Inflammatory macrophage (primary cell): ENCODE results near the gene ACSS3.
"Not testable (repeated sequence)": the region's sequence is repeated elsewhere in the genome, so short reads cannot be mapped to it uniquely, and the experiment has no call there.

ENCODE experiments used
- DNase-seq, 2 donors: peaks; one replicate each; pipeline ENCODE4 v3.0.0-alpha.2; 2020 to 2022

The ACSS3 gene

DNA sequence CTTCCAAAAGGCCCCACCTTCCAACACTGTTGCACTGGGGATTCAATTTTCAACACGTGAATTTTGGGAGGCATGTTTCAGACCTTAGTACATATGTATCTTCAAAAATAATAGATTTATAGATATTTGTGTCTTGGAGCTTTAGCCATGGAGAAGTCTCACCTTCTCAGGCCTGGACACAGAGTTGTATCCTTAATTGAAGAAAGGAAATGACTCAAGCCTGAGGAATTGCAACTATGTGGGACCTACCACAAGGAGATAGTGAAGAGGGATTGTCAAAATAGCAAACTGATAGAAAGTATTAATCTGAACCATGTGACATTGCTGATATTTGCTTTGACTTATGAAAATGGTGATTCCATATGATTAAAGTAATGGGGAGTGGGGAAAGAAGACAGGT lies 89.8 kb downstream of the ACSS3 start:
- no peak for DNase-seq

DNA sequence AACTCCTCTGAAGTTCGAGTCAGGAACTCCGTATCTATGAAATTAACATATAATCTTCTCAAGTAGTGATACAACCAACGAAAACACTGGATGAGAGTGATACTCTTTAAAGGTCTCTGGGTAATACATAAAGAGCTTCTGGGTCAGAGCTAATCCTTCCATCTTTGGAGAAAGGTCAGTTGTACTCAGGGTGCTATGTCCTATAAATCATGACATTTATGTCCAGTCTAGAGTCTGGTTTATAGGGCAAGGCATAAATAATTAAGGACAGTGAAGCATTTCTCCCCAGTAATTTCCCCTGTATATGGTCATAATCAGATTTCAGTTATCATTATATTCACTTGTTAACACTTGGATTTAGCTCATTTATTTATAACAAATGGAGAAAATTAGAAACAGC lies 90.6 kb downstream of the ACSS3 start:
- DNase-seq = no peak

DNA sequence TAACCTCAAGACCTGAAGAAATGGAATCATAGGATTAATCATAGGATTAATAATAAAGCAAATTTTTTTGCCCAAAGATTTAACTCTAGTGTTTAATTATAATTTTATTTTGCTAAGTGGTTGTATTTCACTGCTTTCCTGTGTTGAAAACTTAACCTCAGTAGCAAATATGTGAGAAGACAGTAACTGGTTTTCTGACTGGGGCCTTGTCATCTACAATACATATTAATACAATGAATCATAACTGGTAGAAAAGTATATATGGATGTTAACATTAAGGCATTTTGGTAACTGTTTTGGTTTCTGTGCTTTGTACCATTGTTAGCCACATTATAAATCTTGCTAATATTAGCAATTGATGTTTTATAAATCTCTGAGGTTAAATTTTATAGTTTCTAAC lies 92.2 kb downstream of the ACSS3 start:
- DNase-seq = no peak

DNA sequence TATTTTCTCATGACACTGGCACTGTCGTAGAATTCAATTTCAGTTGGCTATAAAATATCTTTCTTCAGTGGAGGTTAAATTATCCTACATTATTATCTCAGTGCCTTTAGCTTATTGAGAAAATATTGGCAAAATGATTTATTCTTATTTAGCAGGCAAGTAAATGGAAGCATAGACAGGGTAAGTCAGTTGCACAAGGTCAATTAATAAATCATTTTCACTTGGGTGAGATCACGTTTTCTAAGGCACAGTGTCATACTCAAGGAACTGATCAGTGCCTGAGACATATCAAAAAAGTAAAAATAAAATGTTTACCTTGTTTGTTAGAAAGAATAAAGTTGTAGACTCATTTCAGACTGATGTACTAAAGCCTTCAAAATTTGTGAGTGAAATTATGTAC lies 95.0 kb downstream of the ACSS3 start:
- no peak for DNase-seq

DNA sequence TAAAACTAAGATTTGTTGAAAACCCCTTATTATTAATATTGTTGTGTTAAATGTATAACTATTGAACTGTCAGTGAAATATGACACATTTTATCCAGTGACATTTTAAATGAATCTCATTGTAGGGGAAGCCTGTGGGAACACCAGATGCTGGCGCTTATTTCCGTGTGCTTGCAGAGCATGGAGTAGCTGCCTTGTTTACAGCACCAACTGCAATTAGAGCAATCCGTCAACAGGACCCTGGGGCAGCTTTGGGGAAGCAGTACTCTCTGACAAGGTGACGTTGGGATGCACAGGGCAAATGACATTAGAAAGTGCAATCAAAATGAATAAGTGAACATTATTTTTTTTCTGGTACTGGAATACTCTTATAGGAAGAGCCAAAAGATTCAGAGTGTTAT lies 96.8 kb downstream of the ACSS3 start:
- no peak for DNase-seq

DNA sequence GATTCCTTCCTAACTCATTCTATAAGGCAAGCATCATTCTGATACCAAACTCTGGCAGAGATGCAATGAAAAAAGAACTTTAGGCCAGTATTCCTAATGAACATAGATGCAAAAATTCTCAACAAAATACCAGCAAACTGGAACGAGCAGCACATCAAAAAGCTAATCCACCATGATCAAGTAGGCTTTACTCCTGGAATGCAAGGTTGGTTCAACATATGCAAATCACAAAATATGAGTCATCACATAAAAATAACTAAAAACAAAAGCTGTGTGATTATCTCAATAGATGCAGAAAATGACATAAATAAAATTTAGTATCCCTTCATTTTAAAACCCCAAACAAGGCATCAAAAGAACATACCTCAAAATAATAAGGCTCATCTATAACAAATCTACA lies 98.9 kb downstream of the ACSS3 start:
- no peak for DNase-seq

DNA sequence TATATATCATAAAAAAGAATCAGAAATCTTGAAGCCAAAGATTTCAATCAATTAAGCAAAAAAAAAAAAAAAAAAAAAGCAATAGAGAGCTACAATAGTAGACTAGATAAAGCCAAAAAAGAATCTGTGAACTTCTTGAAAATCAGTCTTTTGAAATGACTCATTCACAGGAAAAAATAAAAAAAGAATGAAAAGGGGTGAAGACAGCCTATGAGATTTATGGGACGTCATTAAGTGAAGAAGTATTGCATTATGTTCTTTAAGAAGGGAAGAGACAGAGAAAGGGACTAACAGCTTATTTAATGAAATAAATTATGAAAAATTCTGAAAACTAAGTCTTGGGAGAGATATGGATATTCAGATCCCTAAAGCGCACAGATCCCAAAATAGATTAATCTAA lies 103.8 kb downstream of the ACSS3 start:
- DNase-seq = no peak

DNA sequence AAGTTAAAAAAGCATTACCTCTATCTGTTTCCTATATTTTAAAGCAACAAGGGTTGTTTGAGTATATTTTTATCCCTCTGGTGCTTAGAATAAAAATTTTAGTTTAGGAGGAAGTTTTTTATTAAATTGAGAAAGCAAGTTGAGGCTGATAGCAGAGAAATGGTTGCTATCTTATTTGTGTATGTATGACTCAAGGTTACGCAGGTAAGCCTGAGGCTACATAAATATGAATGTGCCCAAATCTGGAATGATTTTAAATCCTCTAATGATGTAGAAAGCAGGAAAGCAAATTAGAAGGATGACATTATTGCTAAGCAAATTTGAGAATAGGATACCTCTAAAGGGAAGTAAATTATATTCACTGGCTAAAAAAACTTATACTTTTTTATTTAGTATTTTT lies 109.8 kb downstream of the ACSS3 start:
- no peak for DNase-seq

DNA sequence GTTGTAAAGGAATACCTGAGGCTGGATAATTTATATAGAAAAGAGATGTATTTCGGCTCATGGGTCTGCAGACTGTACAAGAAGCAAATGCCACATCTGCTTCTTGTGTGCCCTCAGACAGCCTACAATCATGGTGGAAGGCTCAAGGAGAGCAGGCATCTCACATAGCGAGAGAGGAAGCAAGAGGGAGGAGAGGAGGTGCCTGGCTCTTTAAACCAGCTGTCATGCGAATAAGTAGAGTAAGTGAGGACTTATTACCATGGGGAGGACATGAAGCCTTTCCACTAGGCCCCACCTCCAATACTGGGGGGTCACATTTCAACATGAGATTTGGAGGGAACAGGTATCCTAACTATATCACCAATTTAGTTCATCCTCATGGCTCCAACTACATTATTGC lies 118.7 kb downstream of the ACSS3 start:
- DNase-seq = no peak

DNA sequence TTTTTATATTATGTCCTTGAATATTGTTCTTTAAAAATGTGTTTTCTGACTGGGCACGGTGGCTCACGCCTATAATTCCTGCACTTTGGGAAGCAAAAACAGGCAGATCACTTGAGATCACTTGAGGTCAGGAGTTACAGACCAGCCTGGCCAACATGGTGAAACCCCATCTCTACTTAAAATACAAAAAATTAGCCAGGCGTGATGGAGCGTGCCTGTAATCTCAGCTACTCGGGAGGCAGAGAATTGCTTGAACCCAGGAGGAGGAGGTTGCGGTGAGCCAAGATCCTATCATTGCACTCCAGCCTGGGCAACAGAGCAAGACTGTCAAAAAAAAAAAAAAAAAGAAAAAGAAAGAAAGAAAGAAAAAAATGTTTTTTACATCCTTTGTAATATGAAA lies 122.7 kb downstream of the ACSS3 start:
- not testable (repeated sequence) for DNase-seq

DNA sequence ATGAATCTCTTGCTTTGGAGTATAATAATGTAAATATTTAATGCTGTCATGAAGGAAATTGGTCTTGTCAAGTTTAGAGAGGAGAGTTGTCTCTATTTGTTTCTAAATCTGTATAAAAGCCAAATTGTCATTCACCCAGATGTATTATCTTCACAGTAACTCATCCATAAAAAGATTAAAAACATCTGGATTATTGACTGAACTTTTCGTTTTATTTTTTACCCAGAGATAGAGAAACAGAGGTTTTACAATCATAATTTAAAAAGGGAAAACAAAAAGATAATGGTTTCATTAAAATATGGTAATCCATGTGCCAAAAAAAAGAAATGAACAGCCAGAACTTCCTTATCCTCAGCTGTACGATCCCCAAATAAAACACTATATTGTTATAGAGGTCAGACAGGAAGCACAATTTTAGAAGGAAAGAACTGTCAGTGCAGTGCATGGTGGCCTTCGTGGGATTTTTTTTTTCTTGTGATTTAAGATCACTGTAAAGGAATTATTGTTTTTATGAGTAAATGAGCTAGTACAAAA lies 125.9 kb downstream of the ACSS3 start:
- DNase-seq = no peak

DNA sequence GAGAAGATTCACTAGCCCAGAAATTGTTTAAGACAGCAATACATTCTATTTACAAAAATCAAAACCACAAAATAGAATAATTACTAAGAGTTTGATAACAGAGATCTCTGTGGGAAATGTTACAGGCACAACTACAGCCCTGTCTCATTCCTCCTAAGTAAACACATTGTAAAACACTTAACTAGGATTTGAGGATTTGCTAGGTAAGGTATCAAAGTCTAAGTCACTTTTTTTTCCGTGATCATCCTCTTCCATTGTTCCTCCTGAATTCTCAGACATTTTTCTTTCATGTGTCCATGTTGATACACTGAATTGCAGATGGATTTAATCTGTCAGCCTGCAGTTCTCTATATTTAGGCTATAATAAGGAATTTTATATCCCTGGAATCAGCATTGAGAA lies 127.5 kb downstream of the ACSS3 start:
- no peak for DNase-seq

DNA sequence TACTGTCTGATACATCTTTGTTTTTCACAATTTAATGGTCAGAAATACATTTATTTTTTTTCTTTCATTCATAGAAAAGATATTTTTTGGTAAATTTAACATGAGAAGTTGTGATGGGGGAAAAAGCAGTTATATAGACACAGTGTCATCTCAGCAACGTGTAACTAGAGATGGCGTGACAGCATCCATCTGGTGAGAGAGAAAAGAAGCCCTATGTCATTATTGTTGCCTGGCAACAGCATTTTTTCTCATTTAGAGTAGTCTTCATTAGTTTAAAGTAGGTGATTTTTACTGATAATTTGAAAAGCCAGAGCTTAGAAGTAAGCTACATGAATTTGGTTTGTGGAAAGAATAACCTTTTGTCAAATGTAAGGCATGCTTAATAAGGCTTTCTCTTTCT lies 128.6 kb downstream of the ACSS3 start:
- DNase-seq = no peak

DNA sequence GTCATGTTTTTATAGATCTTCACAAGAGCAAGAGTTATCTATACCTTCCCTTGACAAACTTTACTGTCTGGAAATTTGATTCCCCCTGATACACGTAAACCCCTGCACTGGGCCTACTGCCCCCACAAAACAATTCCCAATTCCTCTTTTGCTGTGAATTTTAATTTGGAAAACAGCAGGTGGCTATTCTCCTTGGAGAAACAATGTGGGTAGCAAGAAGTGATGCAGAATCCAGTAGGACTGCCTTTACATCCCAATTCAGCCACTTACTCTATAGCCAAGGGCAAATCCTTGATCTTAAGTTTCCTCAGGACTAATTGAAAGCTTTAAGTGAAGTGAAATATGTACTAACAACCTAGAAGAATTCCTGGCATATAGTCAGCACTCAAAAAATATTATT lies 129.3 kb downstream of the ACSS3 start:
- DNase-seq = no peak

DNA sequence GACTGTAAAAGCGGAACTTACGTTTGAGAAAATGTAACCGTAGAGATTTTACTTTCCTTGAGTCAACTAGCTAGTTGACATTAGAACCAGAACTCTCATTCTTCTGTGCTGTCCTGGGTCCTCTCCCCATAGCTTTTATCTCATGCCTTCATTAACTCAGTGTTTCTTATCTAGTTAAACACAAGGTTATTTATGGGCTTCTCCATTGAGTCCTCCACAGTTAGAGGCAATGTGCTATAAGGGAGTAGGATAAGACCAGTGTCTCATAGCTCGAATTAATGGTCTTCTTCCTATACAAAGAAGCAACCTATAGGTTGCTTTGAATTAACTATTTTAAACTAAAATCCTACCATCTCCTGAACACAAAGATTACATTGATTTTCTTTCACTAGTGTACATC lies 129.8 kb downstream of the ACSS3 start:
- no peak for DNase-seq

DNA sequence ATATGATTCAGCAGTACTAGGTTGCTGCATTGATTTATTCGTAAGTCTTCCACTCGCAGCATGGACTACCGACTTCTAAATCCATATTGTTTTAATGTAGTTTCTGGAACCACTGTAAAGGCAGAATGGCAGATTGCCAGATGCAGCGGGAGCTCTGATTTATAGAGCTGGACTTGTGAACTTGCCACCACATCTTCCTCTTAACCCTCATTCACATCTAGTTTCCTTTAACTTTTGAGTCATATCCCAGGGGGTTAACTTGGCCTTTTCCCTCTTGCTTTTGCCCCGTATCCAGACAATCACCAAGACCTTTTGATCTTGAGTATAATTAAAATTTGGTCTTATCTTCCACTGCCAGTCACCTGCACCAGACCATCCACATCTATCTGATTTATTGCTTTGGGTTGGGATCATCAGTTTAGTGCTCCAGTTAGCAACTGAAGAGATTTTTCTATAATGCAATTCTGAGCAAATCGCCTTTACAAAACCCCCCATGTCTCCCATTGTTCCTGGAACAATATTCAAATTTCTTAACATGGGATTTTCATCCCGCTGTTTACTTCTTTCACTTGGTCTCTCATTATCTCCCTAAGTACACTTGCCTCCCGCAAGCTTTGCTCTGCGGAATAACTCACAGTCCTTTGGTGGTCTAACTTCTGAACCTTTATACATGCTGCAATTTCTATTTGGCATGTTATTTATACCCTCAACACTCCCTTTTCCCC lies 130.5 kb downstream of the ACSS3 start:
- DNase-seq = no peak

DNA sequence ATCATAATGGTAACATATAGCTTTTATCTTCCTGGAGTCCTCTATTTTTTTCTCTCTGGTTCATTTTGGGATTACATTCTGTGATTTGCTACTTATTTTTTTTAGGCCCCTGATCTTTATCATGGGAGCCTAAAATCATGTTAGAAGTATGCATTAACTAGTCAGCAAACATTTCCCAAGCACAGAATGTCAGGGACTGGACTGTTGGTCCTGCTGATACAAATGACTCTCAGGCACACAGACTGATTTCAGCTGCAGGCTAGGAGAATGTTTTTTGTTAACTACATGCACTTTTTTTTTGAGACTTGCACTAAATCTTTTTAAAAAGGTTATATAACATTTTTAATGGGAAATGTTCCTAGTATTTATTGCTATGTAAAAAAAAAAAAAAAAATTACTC lies 131.1 kb downstream of the ACSS3 start:
- no peak for DNase-seq

DNA sequence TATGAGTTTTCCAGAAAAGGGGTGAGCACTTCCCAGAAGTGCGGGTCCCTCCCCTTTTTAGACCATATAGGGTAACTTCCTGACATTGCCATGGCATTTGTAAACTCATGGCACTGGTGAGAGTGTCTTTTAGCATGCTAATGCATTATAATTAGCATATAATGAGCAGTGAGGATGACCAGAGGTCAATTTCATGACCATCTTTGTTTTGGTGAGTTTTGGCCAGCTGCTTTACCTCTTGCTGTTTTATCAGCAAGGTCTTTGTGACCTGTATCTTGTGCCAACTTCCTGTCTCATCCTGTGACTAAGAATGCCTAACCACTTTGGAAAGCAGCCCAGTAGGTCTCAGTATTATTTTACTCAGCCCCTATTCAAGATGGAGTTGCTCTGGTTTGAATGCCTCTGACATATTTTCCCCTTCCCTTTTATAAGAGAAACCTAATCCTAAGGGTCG lies 131.9 kb downstream of the ACSS3 start:
- DNase-seq = not testable (repeated sequence)

DNA sequence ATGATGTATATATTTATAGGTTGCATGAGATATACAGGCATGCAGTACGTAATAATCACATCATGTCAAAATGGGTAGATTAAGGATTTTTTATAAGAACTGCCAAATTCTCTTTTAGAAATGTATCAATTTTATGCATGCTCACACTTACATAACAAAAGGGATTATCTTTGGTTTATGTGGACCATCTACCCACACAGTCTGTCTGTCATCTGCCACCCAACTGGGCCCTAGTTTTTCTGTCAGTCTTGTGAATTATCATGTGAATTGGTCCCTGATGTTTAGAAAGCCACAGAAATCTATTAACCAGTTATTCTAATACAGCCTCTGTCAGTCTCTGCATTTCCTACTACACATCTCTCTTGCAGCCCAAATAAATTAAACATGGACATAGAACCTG lies 133.4 kb downstream of the ACSS3 start:
- DNase-seq = no peak

DNA sequence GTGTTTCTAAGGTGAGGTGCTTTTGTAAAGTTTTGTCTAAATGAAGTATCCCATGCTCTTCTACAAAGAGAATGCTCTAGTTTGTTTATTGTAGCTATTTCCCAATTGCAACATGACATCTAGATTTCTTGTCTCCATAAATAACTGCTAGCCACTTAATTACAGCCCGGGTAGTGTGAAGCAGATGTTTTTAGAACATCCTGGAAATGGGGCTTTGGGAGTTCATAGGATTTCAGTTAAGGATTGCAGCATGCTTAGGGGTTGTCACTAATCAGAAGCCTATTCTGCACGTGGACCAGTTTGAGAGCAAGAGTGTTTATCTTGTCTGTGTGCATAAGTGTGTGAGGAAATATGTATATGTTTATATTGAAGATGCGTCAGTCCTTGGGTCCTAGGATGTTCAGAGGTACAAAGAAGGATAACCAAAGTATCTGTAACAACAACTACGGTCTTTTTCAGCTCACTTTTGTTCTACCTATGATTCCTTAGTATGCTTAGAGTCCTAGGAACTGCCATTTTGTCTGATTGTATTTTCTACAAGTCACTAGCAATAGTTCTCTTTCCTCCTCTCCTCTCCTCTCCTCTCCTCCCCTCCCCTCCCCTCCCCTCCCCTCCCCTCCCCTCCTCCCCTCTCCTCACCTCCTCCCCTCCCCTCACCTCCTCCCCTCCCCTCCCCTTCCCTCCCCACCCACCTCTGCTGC lies 135.3 kb downstream of the ACSS3 start:
- no peak for DNase-seq

DNA sequence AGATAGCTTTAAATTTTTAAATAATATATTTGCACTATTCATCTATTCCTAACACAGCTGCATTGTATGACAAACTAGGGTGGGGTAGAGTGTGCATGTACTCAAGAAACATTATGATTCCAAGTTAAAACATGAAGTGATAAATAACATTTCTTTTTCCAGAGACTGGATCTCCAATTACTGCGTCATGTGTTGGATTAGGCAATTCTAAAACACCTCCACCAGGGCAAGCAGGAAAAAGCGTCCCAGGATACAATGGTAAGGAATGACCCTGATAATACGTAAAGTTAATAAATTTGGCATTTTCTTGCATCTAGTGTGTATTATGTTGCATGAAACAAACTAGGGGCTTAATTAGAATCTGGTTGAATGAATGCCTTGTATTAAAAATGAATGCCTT lies 138.9 kb downstream of the ACSS3 start:
- DNase-seq = no peak

DNA sequence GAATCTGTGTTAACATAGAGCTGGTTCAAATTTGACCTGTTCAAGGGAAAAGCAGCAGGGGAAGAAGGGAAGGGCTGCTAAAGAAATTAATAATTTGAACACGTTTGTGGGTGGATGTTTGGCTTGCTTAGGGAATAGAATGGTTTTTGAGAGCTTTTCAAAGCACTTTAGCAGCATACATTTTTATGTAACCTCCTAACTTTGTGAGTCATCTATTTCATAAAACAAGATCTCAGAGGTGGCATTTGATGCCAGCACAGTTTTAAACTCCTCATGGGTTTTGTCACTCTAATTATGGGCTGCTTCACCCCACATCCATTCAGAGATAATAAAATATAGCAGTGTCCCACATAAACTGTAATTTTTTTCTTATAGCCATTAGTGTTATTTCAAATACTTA lies 143.8 kb downstream of the ACSS3 start:
- no peak for DNase-seq

DNA sequence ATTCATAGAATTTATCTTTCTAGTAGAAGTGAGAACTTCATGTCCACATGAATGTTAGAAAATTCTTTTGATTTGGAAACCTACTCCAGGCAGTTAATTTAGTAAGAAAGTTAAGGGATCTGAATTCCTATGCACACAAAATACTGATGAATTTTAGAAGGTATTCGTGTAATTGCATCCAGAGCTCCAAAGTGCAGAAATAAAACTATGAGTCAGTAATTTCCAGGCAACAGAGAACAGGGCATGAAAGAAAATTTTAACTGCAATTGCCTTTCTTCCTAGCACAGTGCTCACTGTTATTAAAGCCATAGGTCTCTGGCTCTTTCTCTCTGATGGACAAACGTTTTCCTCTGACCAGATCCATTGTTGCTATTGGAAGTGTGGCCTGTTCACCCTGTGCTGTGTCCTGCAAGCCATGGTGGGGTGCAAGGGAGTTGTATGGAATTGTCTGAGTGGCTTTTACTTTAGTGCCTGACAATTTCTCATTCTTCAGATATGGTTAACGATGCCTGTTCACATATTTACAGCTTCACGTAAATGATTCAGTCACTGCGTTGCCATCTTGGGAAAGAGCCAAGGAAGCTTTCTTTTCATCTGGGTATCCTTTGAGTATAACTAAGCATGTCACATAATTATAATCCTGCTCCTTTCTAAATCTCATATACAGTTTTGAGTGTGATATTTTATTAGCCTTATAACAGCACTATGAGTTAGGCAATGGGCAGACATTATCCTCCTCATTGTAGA lies 145.1 kb downstream of the ACSS3 start:
- no peak for DNase-seq

DNA sequence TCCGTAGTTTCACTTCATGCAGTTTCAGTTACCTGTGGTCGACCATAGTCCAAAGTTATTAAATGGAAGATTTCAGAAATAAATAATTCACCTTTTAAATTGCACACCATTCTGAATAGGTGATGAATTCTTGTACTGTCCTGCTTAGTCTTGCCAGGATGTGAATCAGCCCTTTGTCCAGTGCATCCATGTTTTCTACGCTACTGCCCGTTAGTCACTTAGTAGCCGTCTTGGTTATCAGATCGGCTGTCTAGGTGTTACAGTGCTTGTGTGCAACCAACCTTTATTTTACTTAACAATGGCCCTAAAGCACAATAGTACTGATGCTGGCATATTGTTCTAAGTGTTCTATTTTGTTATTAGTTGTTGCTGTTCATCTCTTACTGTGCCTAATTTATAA lies 146.7 kb downstream of the ACSS3 start:
- DNase-seq = no peak
